ENCODE results near the gene EGLN1. TPM values are rescaled to one million over a fixed set of nuclear protein-coding genes. Genes with fewer than 3 reads are reported as not detected.

Gene EGLN1
- total RNA-seq, 1 experiment from 2014 or later: 26.7 TPM

DNA sequence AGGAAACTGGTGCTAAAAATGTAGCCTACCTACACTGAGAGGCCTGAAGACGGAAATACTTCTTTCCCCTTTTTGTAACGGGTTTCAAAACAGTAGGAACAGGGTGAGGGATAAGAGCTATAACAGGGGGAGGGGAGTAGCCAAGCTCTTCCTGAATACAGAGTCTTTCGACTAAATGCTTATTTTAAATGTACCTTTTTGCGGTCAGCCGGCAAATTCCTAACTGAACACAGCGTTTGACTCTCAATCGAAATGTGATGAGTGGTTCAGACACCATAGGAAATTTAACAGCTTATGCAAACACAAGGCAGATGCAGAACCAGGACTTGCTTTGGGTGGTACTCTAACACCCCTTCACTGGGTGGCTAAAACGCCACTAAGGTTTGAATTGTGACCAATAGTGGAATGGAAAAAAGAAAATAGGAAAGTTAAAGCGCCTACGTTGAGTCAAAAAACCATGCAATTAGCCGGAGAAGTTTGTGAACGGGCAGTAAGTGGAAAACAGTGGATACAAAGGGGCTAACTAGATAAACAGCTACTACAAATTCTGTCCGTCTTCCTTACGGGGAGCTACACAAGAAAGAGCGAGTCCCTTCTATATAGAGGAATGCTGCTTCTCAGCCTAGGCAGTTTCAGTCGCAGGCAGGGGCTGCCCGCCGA lies 1.7 kb downstream of the EGLN1 start:
- Mint-ChIP-seq H3K27ac (ENCODE audit: unreplicated experiment) (peak overlapping the region; percentile 89), H3K4me1 (ENCODE audit: low read depth, unreplicated experiment) (peaks cover 21% of the 10 kb centered on the region), H3K9me3 (ENCODE audit: unreplicated experiment) (no peaks in the 10 kb centered on the region), H3K4me3 (ENCODE audit: unreplicated experiment) (peak overlapping the region; percentile 78), H3K27me3 (ENCODE audit: insufficient read depth, unreplicated experiment) (no peaks in the 10 kb centered on the region), H3K36me3 (ENCODE audit: insufficient read depth, unreplicated experiment) (no peaks in the 10 kb centered on the region)
- Histone ChIP-seq H3K4me1 (peaks cover 32% of the 10 kb centered on the region), H3K27me3 (replicated peaks; ENCODE audit: control insufficient read depth, insufficient read depth, low read length) (no peaks in the 10 kb centered on the region), H3K36me3 (ENCODE audit: control insufficient read depth, insufficient read depth, low read length) (no peaks in the 10 kb centered on the region), H3K9me3 (no peaks in the 10 kb centered on the region), H3K4me3 (ENCODE audit: low read depth, low read length) (peak overlapping the region; percentile 51)
- TF ChIP-seq, protein P1, sequence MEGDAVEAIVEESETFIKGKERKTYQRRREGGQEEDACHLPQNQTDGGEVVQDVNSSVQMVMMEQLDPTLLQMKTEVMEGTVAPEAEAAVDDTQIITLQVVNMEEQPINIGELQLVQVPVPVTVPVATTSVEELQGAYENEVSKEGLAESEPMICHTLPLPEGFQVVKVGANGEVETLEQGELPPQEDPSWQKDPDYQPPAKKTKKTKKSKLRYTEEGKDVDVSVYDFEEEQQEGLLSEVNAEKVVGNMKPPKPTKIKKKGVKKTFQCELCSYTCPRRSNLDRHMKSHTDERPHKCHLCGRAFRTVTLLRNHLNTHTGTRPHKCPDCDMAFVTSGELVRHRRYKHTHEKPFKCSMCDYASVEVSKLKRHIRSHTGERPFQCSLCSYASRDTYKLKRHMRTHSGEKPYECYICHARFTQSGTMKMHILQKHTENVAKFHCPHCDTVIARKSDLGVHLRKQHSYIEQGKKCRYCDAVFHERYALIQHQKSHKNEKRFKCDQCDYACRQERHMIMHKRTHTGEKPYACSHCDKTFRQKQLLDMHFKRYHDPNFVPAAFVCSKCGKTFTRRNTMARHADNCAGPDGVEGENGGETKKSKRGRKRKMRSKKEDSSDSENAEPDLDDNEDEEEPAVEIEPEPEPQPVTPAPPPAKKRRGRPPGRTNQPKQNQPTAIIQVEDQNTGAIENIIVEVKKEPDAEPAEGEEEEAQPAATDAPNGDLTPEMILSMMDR (IDR thresholded peaks at IDR 0.05; ENCODE audit: insufficient read depth in 1 of 2, low read depth in 1 of 2, low read length in 1 of 2, severe bottlenecking in 1 of 2, unreplicated experiment in 1 of 2): no peak
- intact Hi-C loops (cut with micrococcal nuclease; ENCODE audit: unreplicated experiment): loop anchor here (1.0 to 5.0 kb wide), 2 partner anchors 63 to 130 kb away; no protein-coding TSS in a partner anchor
- TSS peak; percentile 28 for BruUV-seq (replicated peaks)
- ChIA-PET CTCF (interaction anchor here (1.0 to 1.1 kb wide), 2 partner anchors 63 to 83 kb away, joined by 3 to 6 read pairs; partner anchors contain the start of gene EXOC8), POLR2A (interaction anchor here (1.1 to 1.4 kb wide), 2 partner anchors 13 to 83 kb away, joined by 3 to 4 read pairs; partner anchors contain the start of gene EXOC8)
- no peak for DNase-seq

DNA sequence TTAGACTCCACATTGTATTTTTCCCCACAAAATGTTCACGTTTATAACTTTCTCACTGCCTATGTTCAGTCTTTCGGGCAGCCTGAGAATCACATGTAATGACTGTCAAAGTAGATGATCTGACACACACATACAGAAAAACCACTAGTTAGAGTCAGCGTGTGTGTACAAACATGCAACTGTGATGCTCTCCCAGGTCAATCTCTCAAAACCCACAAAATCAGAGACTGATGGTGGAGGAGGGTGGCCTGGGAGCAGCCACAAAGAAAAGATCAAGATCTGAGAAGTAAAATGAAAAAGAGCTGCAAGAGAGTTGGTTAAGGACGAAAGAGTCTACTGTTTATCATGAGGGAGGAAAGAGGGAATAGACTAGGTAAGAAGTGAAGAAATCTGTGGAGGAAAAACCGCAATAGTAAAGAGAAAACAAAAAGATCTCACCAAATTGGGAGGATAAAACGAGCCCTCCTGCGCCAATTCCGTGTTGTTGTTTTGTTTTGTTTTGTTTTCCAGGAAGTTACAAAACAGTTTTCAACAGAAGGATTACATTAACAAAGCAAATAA lies 2.3 kb downstream of the EGLN1 start:
- ChIA-PET CTCF (interaction anchor here (1.0 to 1.1 kb wide), 2 partner anchors 63 to 82 kb away, joined by 3 to 6 read pairs; partner anchors contain the start of gene EXOC8), POLR2A (no interaction called here)
- no peaks in the 10 kb centered on the region for H3K36me3 ChIP-seq (ENCODE audit: control insufficient read depth, insufficient read depth, low read length)
- Mint-ChIP-seq H3K36me3 (ENCODE audit: insufficient read depth, unreplicated experiment) (no peaks in the 10 kb centered on the region), H3K27ac (ENCODE audit: unreplicated experiment) (peak overlapping the region; percentile 2), H3K4me1 (ENCODE audit: low read depth, unreplicated experiment) (peaks cover 21% of the 10 kb centered on the region), H3K4me3 (ENCODE audit: unreplicated experiment) (peak overlapping the region; percentile 78), H3K9me3 (ENCODE audit: unreplicated experiment) (no peaks in the 10 kb centered on the region), H3K27me3 (ENCODE audit: insufficient read depth, unreplicated experiment) (no peaks in the 10 kb centered on the region)
- no peak for DNase-seq
- H3K4me3 ChIP-seq (ENCODE audit: low read depth, low read length): peak overlapping the region; percentile 51
- no TSS peak for BruUV-seq (replicated peaks)
- H3K27me3 ChIP-seq (replicated peaks; ENCODE audit: control insufficient read depth, insufficient read depth, low read length): no peaks in the 10 kb centered on the region
- TF ChIP-seq, protein P1 (IDR thresholded peaks at IDR 0.05; ENCODE audit: insufficient read depth in 1 of 2, low read depth in 1 of 2, low read length in 1 of 2, severe bottlenecking in 1 of 2, unreplicated experiment in 1 of 2): no peak
- H3K9me3 ChIP-seq: no peaks in the 10 kb centered on the region
- intact Hi-C loops (cut with micrococcal nuclease; ENCODE audit: unreplicated experiment): loop anchor here (1.0 to 5.0 kb wide), 3 partner anchors 63 to 183 kb away; no protein-coding TSS in a partner anchor
- peaks cover 32% of the 10 kb centered on the region for H3K4me1 ChIP-seq

DNA sequence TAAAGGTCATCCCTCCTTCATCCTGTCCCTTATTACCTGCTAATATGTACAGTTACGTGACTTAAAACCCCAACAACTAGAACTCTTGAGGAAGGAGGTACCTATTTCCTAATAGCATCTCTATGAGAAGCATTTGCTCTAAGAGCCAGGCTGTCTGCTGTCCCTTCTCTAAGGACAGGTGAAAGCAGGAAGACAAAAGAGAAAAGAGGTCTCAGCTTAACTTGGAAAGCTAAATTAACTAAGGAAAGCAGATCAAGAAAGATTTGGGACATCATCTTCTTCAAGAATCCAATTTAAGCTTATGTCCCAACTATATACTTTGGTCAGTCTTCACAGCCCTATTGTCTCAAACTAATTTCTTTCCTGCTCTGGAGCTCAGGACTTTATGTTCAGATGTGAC lies 2.9 kb downstream of the EGLN1 start:
- peaks cover 21% of the 10 kb centered on the region for H3K4me1 Mint-ChIP-seq (ENCODE audit: low read depth, unreplicated experiment)
- POLR2A ChIA-PET: no interaction called here
- no peaks in the 10 kb centered on the region for H3K27me3 Mint-ChIP-seq (ENCODE audit: insufficient read depth, unreplicated experiment)
- no peak for DNase-seq
- no TSS peak for BruUV-seq (replicated peaks)
- peaks cover 3% of the 10 kb centered on the region for H3K36me3 Mint-ChIP-seq (ENCODE audit: insufficient read depth, unreplicated experiment)
- no peak overlapping the region for H3K27ac Mint-ChIP-seq (ENCODE audit: unreplicated experiment)
- Histone ChIP-seq H3K36me3 (ENCODE audit: control insufficient read depth, insufficient read depth, low read length) (no peaks in the 10 kb centered on the region), H3K4me3 (ENCODE audit: low read depth, low read length) (peak overlapping the region; percentile 51), H3K4me1 (peaks cover 32% of the 10 kb centered on the region), H3K27me3 (replicated peaks; ENCODE audit: control insufficient read depth, insufficient read depth, low read length) (no peaks in the 10 kb centered on the region), H3K9me3 (no peaks in the 10 kb centered on the region)
- H3K4me3 Mint-ChIP-seq (ENCODE audit: unreplicated experiment): peak overlapping the region; percentile 78
- CTCF ChIA-PET: interaction anchor here (1.1 kb wide), 1 partner anchor 62 kb away, joined by 6 read pairs; no protein-coding TSS in a partner anchor
- H3K9me3 Mint-ChIP-seq (ENCODE audit: unreplicated experiment): no peaks in the 10 kb centered on the region
- intact Hi-C loops (cut with micrococcal nuclease; ENCODE audit: unreplicated experiment): loop anchor here (5.0 kb wide), 1 partner anchor 182 kb away; no protein-coding TSS in a partner anchor
- TF ChIP-seq, protein P1 (IDR thresholded peaks at IDR 0.05; ENCODE audit: insufficient read depth in 1 of 2, low read depth in 1 of 2, low read length in 1 of 2, severe bottlenecking in 1 of 2, unreplicated experiment in 1 of 2): no peak

Measured in Caco-2 (cell line).